Lower lobe of right lung (tissue), 2 donors: ENCODE measurements around the gene PRAME. TPM values are rescaled to one million over a fixed set of nuclear protein-coding genes. Genes with fewer than 3 reads are reported as not detected.
"Not testable (repeated sequence)": the region's sequence is repeated elsewhere in the genome, so short reads cannot be mapped to it uniquely, and the experiment has no call there.

Experiments used
- ATAC-seq, 2 donors: fragments of 200-7000 bp; cut with Tn5 transposase; one replicate each; pipeline ENCODE4 v1.9.1; 2020 to 2022; ENCODE audit warnings: mild to moderate bottlenecking in 2 of 2, moderate library complexity in 2 of 2
- DNase-seq: peaks from one replicate; pipeline ENCODE4 v3.0.0-alpha.2; 2020
- H3K27ac ChIP-seq: fragments of 200-600 bp; one replicate; pipeline ENCODE4 v1.8.0; 2022
- H3K27me3 ChIP-seq: fragments of 200-600 bp; one replicate; pipeline ENCODE4 v1.8.0; 2022; ENCODE audit warnings: low read depth
- H3K36me3 ChIP-seq: fragments of 200-600 bp; one replicate; pipeline ENCODE4 v1.8.0; 2022; ENCODE audit warnings: mild to moderate bottlenecking
- H3K4me1 ChIP-seq: fragments of 200-600 bp; one replicate; pipeline ENCODE4 v1.8.0; 2022
- H3K4me3 ChIP-seq: fragments of 200-600 bp; one replicate; pipeline ENCODE4 v1.8.0; 2022; ENCODE audit warnings: mild to moderate bottlenecking
- H3K9me3 ChIP-seq: fragments of 200-600 bp; one replicate; pipeline ENCODE4 v1.8.0; 2022
- intact Hi-C: fragments of 100-400 bp; cut with DNase I; formaldehyde crosslinking; loops from one replicate; pipeline ENCODE4 v1.11.0; 2022
- total RNA-seq: library from RNA; stranded (reverse); fragmentation: NEBNext Ultra II Directional; extraction: Animal tissue kit (Norgen Biotek cat#: 25700); gene quantifications from one replicate; pipeline ENCODE4 v1.2.1, GENCODE V29; 2021
- TF ChIP-seq, protein P1 (sequence below): fragments of 200-600 bp; IDR thresholded peaks from one replicate; pipeline ENCODE4 v1.8.0; 2022; ENCODE audit warnings: antibody characterized with exemption, mild to moderate bottlenecking
- donor health status: DM: no; HTN: yes; CAD: no; lungs with severe emphysema.

PRAME gene
- total RNA-seq, 1 donor from 2014 or later = not detected

DNA sequence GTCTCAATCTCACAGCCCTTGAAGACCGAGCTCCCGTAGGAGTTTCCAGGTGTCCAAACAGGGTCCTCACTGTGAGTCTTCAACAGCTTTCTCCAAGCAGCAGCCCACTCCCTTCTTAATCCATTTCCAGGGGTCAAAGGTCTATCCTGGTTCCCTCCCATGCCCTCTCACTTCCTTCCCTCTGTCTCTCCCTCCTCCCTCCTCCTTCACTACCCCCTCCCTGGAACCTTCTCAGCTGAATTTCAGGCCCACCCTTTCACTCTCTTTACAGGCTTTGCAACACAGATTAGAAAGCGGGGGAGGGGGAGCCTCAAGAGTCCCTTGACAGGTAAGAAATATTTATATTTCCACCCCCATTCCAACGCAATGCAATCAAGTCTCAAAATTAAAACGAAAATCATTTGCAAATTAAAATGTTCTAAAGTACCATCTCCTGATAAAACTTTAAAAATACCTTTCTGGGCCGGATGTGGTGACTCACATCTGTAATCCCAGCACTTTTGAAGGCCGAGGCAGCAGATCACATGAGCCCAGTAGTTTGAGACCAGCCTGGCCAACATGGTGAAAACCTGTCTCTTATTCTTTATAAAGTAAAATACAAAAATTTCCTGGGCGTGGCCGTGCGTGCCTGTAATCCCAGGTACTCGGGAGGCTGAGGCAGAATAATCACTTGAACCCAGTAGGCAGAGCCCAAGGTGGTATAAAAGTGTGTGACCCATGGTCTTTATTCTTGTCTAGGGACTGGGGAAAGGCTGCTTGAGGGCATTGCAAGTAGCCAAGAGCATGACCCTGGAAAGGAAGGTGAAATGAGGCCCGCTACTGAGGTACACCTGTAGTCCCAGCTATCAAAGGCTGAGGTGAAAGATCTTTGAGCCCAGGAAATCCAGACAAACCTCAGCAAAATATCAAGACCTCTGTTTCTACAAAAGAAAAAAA is 38.1 kb downstream of the PRAME start:
- Histone ChIP-seq H3K9me3 (no peaks in the 10 kb centered on the region), H3K4me3 (no peak overlapping the region), H3K27ac (no peak overlapping the region), H3K36me3 (no peaks in the 10 kb centered on the region), H3K4me1 (no peaks in the 10 kb centered on the region), H3K27me3 (peaks cover 10% of the 10 kb centered on the region)
- DNase-seq (no peak), ATAC-seq (no peak)
- intact Hi-C loops = no loop called here
- TF ChIP-seq, protein P1, sequence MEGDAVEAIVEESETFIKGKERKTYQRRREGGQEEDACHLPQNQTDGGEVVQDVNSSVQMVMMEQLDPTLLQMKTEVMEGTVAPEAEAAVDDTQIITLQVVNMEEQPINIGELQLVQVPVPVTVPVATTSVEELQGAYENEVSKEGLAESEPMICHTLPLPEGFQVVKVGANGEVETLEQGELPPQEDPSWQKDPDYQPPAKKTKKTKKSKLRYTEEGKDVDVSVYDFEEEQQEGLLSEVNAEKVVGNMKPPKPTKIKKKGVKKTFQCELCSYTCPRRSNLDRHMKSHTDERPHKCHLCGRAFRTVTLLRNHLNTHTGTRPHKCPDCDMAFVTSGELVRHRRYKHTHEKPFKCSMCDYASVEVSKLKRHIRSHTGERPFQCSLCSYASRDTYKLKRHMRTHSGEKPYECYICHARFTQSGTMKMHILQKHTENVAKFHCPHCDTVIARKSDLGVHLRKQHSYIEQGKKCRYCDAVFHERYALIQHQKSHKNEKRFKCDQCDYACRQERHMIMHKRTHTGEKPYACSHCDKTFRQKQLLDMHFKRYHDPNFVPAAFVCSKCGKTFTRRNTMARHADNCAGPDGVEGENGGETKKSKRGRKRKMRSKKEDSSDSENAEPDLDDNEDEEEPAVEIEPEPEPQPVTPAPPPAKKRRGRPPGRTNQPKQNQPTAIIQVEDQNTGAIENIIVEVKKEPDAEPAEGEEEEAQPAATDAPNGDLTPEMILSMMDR = no peak

DNA sequence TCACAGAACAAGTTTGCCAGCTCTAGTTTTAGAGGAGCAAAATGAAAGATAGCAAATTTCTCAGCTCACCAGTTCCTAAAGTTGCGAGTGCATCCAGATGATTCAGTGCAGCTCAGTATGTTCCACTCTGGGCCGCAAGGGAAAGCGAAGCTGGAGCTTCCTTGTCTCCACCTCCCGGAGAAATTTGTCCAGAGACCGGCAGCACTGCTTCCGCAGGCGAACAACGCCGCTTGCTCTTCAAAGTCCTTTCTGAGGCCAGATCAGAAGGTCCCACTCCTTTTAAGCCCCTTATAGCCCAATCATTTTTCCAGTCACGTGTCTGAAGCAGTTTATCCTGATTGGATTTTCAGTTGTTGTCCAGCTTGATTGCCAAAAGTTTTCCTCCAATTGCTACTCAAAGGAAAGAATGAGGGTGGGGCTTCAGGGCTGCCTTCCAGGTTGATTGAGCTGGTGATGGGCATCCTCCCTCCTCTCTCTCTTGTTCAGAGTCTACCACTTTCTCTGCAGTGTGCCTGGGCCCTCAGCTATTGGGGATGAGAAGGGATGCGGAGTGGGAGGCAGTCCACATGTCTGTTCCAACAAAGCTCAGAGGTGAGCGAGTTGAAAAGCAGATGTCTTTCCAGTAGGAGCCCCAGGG is 38.9 kb downstream of the PRAME start, which contains the start of gene ZNF280A:
Gene ZNF280A (minus strand): TSS at position 251 of the 637 bp plus-strand sequence. CDS start 4,640 bp downstream, outside the sequence.
- no peak for DNase-seq
- intact Hi-C loops = no loop called here
- Histone ChIP-seq H3K27me3 (peaks cover 12% of the 10 kb centered on the region), H3K27ac (no peak within 1 kb of the TSS), H3K36me3 (no peaks in the 10 kb centered on the region), H3K4me1 (no peaks in the 10 kb centered on the region), H3K9me3 (no peaks in the 10 kb centered on the region), H3K4me3 (no peak within 1 kb of the TSS)
- ATAC-seq = no peak
- TF ChIP-seq, protein P1 = no peak

DNA sequence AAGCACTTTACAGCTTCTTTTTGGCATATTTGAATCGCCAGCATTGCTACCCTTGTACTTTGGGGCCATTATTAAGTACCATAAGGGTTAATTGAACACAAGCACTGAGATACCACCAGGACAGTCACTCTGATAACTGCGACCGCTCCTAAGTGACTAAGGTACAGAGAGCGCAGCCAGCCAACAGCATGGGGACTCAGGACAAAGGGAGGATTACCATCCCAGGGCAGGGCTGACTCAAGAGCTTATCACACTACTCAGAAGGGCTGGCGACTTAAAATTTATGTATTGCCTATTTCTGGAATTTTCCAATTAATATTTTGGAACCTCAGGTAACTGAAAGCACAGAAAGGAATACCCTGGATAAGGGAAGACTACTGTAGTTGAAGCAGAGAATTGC is 39.5 kb downstream of the PRAME start:
- no peaks in the 10 kb centered on the region for H3K4me1 ChIP-seq
- H3K4me3 ChIP-seq = no peak overlapping the region
- peaks cover 12% of the 10 kb centered on the region for H3K27me3 ChIP-seq
- no peak overlapping the region for H3K27ac ChIP-seq
- TF ChIP-seq, protein P1 = no peak
- no peak for ATAC-seq
- no peaks in the 10 kb centered on the region for H3K9me3 ChIP-seq
- intact Hi-C loops = no loop called here
- DNase-seq = no peak
- H3K36me3 ChIP-seq = no peaks in the 10 kb centered on the region

DNA sequence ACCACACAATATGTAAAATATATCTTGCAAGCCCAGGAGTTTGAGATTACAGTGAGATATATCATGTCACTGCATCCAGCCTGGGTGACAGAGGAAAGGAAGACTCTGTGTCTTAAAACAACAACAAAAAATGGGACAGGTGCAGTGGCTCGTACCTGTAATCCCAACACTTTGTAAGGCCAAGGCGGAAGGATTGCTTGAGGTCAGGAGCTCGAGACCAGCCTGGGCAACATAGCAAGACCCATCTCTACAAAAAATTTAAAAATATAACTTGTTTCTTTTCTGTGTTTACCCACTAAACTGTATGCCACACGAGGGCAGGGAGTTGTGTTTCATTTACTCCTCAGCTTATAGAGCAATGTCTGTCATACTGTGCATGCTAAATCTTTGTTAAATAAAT is 42.1 kb downstream of the PRAME start:
- H3K4me1 ChIP-seq = no peaks in the 10 kb centered on the region
- peaks cover 12% of the 10 kb centered on the region for H3K27me3 ChIP-seq
- no peak for ATAC-seq
- DNase-seq = no peak
- no peak overlapping the region for H3K4me3 ChIP-seq
- H3K27ac ChIP-seq = no peak overlapping the region
- intact Hi-C loops = no loop called here
- H3K9me3 ChIP-seq = no peaks in the 10 kb centered on the region
- H3K36me3 ChIP-seq = no peaks in the 10 kb centered on the region
- TF ChIP-seq, protein P1 = no peak

DNA sequence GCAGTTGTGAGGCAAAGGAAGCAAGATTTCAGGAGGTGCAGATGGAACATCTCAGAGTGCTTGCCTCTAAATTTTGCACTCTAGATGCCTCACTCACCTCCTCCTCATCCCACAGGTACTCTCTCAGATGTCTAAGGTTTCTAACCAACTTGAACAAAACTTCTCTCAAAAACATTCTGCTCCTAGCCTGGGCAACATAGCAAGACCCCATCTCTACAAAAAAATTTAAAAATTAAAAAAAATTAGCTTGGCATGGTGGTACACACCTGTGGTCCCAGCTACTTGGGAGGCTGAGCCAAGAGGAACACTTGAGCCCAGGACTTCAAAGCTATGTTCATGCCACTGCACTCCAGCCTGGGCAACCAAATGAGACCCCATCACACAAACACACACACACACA is 43.2 kb downstream of the PRAME start:
- intact Hi-C loops = no loop called here
- peaks cover 12% of the 10 kb centered on the region for H3K27me3 ChIP-seq

DNA sequence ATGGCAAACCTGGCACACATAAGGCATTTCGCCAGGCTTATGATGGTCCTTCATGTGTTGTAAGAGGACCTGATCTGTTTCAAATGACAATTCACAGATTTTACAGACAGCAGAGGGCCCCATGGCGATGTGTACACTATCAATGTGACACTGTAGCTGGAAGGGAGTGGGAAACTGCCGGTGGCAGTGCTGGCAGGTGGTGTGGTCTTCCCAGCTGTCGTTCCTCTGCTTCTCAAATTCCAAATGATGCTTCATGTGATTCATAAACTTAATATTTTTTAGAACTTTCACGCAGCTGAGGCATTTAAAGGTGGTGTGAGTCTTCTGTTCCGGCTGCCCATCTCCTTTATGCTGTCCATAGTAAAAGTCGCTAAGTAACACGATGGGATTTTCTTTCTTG is 44.6 kb downstream of the PRAME start:
- intact Hi-C loops, H3K4me1 ChIP-seq, H3K36me3 ChIP-seq, H3K9me3 ChIP-seq, H3K27ac ChIP-seq, ATAC-seq, H3K4me3 ChIP-seq, DNase-seq: not testable (repeated sequence)
- peaks cover 12% of the 10 kb centered on the region for H3K27me3 ChIP-seq

More for the DNA sequence above, 43.2 kb downstream of the PRAME start:
- Histone ChIP-seq H3K4me1 (no peaks in the 10 kb centered on the region), H3K4me3 (no peak overlapping the region), H3K36me3 (no peaks in the 10 kb centered on the region), H3K27ac (no peak overlapping the region), H3K9me3 (no peaks in the 10 kb centered on the region)
- TF ChIP-seq, protein P1 = no peak
- DNase-seq = no peak
- ATAC-seq = no peak
